ENCODE results near the gene ABCA2.
"Not testable (repeated sequence)": the region's sequence is repeated elsewhere in the genome, so short reads cannot be mapped to it uniquely, and the experiment has no call there.

ABCA2 gene

DNA sequence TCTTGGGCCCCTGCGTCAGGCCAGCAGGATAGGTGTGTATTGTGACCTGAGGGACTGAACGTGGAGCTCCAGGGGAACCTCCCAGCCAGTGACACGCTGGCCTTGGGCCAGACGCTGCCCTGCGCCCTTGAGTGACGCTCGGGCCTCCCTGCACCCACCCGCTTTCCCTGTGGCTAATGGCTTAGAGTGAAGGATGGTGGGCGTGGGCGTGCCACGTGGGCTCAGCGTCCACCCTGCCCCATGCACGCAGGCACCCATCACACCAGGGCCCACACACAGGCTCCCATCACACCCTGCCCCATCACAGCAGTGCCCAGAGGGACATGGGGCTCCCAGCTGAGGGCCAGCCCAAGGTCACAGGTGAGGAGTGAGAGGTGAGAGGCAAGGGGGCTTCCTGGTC is 9.0 kb upstream of the ABCA2 start:
- H3K9ac ChIP-seq (ENCODE audit: low read depth in 1 of 2, low read length in 2 of 2): no peak overlapping the region
- no peaks in the 10 kb centered on the region for H3K9me3 ChIP-seq (ENCODE audit: control insufficient read depth in 2 of 2, low read length in 2 of 2)
- H3K4me3 ChIP-seq (ENCODE audit: low read length in 2 of 2): no peak overlapping the region
- no peaks in the 10 kb centered on the region for H3K27me3 ChIP-seq (ENCODE audit: control insufficient read depth in 2 of 2, insufficient read depth in 2 of 2, low read length in 2 of 2)
- peaks cover 9 to 15% of the 10 kb centered on the region in 2 donors for H3K4me1 ChIP-seq (ENCODE audit: control insufficient read depth in 2 of 2, insufficient read depth in 2 of 2, low read length in 2 of 2)
- H3K27ac ChIP-seq (ENCODE audit: low read depth in 2 of 2, low read length in 2 of 2): no peak overlapping the region
- H3K36me3 ChIP-seq (ENCODE audit: control insufficient read depth in 2 of 2, insufficient read depth in 2 of 2, low read length in 2 of 2): no peaks in the 10 kb centered on the region

DNA sequence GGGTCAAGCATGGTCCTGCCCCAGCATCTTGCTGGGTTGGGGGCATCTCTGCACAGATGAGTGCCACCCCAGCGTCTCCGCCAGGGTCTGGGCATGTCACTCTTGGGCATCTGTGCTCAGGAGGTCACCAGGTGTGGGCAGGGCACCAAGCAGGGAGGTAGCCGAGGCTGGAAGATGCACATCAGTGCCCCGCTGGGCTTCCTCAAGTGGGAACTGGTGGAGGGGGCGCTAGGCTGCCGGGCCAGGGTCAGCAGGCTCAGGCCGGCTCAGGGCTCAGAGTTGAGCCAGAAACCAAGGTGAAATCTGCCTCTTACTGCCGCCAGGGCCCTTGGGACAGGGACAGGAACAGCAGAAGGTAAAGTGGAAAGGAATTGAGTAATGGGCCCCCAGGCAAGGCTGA is 7.9 kb upstream of the ABCA2 start:
- H3K27me3 ChIP-seq (ENCODE audit: control insufficient read depth in 2 of 2, insufficient read depth in 2 of 2, low read length in 2 of 2): no peaks in the 10 kb centered on the region
- no peak overlapping the region for H3K9ac ChIP-seq (ENCODE audit: low read depth in 1 of 2, low read length in 2 of 2)

DNA sequence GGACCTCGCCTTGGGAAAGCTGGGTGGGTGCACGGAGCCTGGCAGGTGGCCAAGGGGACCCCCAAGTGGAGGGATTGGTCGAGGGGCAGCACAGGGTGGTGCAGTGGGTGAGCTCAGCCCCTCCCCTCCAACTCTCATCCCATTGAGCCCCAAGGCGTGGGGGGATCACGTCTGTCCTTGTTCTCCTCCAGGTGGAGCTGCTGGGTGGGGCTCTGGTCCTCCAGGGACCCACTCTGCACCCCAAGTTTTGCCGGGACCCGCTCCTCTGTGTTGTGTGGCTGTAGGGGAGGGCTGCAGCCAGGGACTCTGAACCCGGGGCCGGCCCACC is 7.4 kb upstream of the ABCA2 start:
- Histone ChIP-seq H3K4me1 (ENCODE audit: control insufficient read depth in 2 of 2, insufficient read depth in 2 of 2, low read length in 2 of 2) (peaks cover 18 to 22% of the 10 kb centered on the region in 2 donors), H3K9ac (ENCODE audit: low read depth in 1 of 2, low read length in 2 of 2) (peak overlapping the region; percentile 34 to 61), H3K27me3 (ENCODE audit: control insufficient read depth in 2 of 2, insufficient read depth in 2 of 2, low read length in 2 of 2) (no peaks in the 10 kb centered on the region), H3K27ac (ENCODE audit: low read depth in 2 of 2, low read length in 2 of 2) (no peak overlapping the region), H3K4me3 (ENCODE audit: low read length in 2 of 2) (no peak overlapping the region), H3K9me3 (ENCODE audit: control insufficient read depth in 2 of 2, low read length in 2 of 2) (no peaks in the 10 kb centered on the region), H3K36me3 (ENCODE audit: control insufficient read depth in 2 of 2, insufficient read depth in 2 of 2, low read length in 2 of 2) (no peaks in the 10 kb centered on the region)

More for the DNA sequence above, 7.9 kb upstream of the ABCA2 start:
- Histone ChIP-seq H3K4me1 (ENCODE audit: control insufficient read depth in 2 of 2, insufficient read depth in 2 of 2, low read length in 2 of 2) (peaks cover 14 to 22% of the 10 kb centered on the region in 2 donors), H3K36me3 (ENCODE audit: control insufficient read depth in 2 of 2, insufficient read depth in 2 of 2, low read length in 2 of 2) (no peaks in the 10 kb centered on the region), H3K9me3 (ENCODE audit: control insufficient read depth in 2 of 2, low read length in 2 of 2) (no peaks in the 10 kb centered on the region), H3K27ac (ENCODE audit: low read depth in 2 of 2, low read length in 2 of 2) (no peak overlapping the region), H3K4me3 (ENCODE audit: low read length in 2 of 2) (no peak overlapping the region)

DNA sequence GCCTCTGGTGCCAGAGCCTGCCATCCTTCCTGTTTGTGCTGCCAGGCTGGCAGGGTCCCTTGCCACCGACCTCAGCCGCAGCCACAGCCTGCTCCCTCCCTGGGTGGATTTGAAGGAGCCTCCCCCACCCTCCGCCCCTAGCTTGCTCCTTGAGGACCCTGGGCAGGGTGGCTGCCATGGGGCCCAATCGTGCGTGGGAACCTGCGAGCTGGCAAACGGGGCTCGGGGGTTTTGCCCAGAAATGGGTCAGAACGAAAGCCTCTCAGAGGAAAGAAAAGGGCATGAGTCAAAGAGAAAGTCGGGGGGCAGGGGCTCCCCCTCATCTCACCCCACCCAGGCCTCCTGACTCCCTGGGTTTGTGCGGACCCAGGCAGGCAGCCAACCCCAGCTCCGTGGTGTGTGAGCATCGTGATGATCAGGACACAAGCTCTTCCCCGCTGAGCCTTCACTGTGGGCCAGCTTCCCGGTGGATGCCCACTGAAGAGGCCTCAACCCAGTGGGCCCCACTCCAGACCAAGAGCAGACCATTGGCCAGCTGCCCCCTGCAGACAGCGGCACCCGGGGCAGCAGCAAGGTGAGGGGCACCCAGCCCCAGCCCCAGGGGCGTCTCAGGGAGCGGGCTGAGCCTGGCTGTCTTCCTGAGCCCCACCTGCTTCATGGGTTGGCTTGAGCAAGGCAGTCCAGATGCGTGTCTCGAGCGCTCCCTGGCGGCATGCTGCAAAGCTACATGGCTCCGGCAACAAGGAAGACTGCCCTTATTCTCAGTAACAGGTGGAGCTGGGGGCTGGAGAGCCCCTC is 6.9 kb upstream of the ABCA2 start:
- Histone ChIP-seq H3K9ac (ENCODE audit: low read depth in 1 of 2, low read length in 2 of 2) (peak overlapping the region; percentile 34 to 61), H3K9me3 (ENCODE audit: control insufficient read depth in 2 of 2, low read length in 2 of 2) (no peaks in the 10 kb centered on the region), H3K27ac (ENCODE audit: low read depth in 2 of 2, low read length in 2 of 2) (peak overlapping the region; percentile 59 to 61), H3K4me1 (ENCODE audit: control insufficient read depth in 2 of 2, insufficient read depth in 2 of 2, low read length in 2 of 2) (peaks cover 23 to 28% of the 10 kb centered on the region in 2 donors), H3K27me3 (ENCODE audit: control insufficient read depth in 2 of 2, insufficient read depth in 2 of 2, low read length in 2 of 2) (no peaks in the 10 kb centered on the region), H3K4me3 (ENCODE audit: low read length in 2 of 2) (peak overlapping the region in 1 of 2 donors; percentile 28), H3K36me3 (ENCODE audit: control insufficient read depth in 2 of 2, insufficient read depth in 2 of 2, low read length in 2 of 2) (no peaks in the 10 kb centered on the region)

DNA sequence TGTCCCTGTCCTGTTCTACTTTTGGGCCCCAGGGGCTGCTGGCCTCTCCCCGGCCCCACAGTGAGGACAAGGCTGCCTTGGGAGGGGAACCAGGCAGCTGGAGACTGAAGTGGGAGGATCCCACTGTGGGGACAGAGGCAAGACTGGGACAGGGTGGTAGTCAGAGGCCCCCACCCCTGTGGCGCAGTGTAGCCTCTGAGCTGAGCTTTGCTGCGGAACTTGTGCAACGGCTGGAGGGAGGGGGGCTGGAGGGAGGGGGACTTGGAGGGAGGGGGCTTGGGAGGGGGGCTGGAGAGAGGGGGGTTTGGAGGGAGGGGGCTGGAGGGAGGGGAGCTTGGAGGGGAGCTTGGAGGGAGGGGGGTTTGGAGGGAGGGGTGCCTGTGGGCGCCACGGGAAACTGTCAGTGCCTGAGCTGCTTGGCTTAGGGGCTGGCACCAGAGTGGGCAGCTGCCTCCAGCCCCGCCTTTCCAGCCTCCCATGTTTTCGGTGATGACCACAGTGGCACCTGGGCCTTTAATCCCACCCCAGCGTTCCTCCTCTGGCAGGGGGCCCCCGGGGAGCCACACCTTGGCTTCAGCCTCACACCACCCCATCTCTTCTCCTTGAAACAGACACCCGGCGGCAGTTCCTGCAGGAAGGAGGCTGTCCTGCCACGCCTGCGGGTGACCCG is 6.1 kb upstream of the ABCA2 start:
- Histone ChIP-seq H3K9me3 (ENCODE audit: control insufficient read depth in 2 of 2, low read length in 2 of 2) (no peaks in the 10 kb centered on the region), H3K27ac (ENCODE audit: low read depth in 2 of 2, low read length in 2 of 2) (peak overlapping the region in 1 of 2 donors; percentile 59), H3K27me3 (ENCODE audit: control insufficient read depth in 2 of 2, insufficient read depth in 2 of 2, low read length in 2 of 2) (no peaks in the 10 kb centered on the region), H3K9ac (ENCODE audit: low read depth in 1 of 2, low read length in 2 of 2) (peak overlapping the region in 1 of 2 donors; percentile 61), H3K4me3 (ENCODE audit: low read length in 2 of 2) (peak overlapping the region in 1 of 2 donors; percentile 28), H3K4me1 (ENCODE audit: control insufficient read depth in 2 of 2, insufficient read depth in 2 of 2, low read length in 2 of 2) (peaks cover 29 to 34% of the 10 kb centered on the region in 2 donors), H3K36me3 (ENCODE audit: control insufficient read depth in 2 of 2, insufficient read depth in 2 of 2, low read length in 2 of 2) (no peaks in the 10 kb centered on the region)

DNA sequence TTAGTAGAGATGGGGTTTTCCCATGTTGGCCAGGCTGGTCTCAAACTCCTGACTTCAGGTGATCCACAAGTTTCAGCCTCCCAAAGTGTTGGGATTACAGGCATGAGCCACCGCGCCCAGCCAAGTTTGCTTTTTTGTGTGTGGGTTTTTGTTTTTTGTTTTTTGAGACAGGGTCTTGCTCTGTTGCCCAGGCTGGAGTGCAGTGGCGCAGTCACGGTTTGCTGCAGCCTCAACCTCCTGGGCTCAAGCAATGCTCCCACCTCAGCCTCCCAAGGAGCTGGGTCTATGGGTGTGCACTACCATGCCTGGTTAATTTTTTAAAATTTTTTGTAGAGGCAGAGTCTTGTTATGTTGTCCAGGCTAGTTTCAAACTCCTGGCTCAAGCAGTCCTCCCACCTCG is 5.4 kb upstream of the ABCA2 start:
- not testable (repeated sequence) for H3K27ac ChIP-seq (ENCODE audit: low read depth in 2 of 2, low read length in 2 of 2); H3K9me3 ChIP-seq (ENCODE audit: control insufficient read depth in 2 of 2, low read length in 2 of 2); H3K4me3 ChIP-seq (ENCODE audit: low read length in 2 of 2); H3K36me3 ChIP-seq (ENCODE audit: control insufficient read depth in 2 of 2, insufficient read depth in 2 of 2, low read length in 2 of 2); H3K9ac ChIP-seq (ENCODE audit: low read depth in 1 of 2, low read length in 2 of 2); H3K27me3 ChIP-seq (ENCODE audit: control insufficient read depth in 2 of 2, insufficient read depth in 2 of 2, low read length in 2 of 2)
- H3K4me1 ChIP-seq (ENCODE audit: control insufficient read depth in 2 of 2, insufficient read depth in 2 of 2, low read length in 2 of 2): peaks cover 36 to 39% of the 10 kb centered on the region in 2 donors

DNA sequence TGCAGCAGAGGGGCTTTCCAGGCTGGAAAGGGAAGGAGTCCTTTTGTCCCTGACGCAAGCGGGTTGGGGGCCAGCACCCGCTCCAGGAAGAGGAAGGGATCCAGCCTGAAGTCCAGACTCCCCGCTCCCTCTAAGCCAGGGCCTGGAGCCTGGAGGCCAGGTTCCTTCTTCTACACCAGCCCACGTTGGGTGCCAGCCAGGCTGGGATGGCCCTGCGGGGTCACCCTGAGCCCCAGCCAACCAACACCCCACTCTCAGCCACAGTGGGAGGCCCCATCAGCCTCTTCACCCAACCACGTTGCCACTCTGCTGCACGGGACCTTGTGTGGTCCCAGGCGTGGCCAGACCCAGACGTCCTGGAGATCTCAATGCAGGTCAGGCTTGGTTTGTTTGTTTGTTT is 4.8 kb upstream of the ABCA2 start:
- peaks cover 38 to 41% of the 10 kb centered on the region in 2 donors for H3K4me1 ChIP-seq (ENCODE audit: control insufficient read depth in 2 of 2, insufficient read depth in 2 of 2, low read length in 2 of 2)

DNA sequence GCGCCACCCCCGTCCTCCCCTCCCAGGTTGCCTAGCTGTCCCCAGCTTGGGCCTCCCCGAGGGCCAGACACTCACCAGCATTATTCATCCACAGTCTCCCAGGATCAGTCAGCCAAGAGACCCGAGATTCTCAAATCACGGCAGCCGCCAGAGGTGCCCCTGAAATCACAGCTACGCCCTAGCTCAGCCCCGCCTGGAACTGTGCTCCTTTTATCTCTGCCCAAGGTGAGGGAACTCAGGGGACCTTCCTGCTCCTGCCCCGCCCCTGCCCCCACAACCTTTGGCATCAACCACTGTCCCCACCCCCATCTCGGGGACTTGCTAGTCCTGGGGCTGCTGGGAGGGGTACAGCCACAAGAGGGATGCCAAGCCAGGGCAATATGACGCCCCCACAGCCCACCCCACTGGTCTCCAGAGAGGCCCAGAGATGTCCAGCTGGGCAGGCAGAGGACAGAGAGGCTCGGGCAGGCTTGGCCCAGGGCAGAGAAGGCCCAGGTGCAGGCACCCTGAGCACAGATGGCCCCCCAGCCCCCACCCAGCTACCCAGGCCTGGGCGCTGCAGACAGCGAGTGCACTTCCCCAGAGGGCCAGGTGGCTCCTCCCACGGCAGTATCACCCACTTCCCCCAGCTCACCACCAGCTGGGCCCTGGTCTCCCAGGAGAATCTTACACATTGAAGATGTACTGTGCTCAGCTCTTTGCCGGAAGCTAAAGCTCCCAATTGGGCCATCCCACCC is 4.0 kb upstream of the ABCA2 start, which contains the start of gene FUT7:
FUT7 (minus strand) TSS at position 185 of the 737 bp plus-strand sequence; CDS start at position 88, 97 bp downstream.
- no peaks in the 10 kb centered on the region for H3K36me3 ChIP-seq (ENCODE audit: control insufficient read depth in 2 of 2, insufficient read depth in 2 of 2, low read length in 2 of 2)
- no peak within 1 kb of the TSS for H3K4me3 ChIP-seq (ENCODE audit: low read length in 2 of 2)
- H3K9me3 ChIP-seq (ENCODE audit: control insufficient read depth in 2 of 2, low read length in 2 of 2): no peaks in the 10 kb centered on the region
- peaks cover 44 to 47% of the 10 kb centered on the region in 2 donors for H3K4me1 ChIP-seq (ENCODE audit: control insufficient read depth in 2 of 2, insufficient read depth in 2 of 2, low read length in 2 of 2)
- H3K27ac ChIP-seq (ENCODE audit: low read depth in 2 of 2, low read length in 2 of 2): peak within 1 kb of the TSS in 1 of 2 donors; percentile 38
- no peaks in the 10 kb centered on the region for H3K27me3 ChIP-seq (ENCODE audit: control insufficient read depth in 2 of 2, insufficient read depth in 2 of 2, low read length in 2 of 2)
- no peak within 1 kb of the TSS for H3K9ac ChIP-seq (ENCODE audit: low read depth in 1 of 2, low read length in 2 of 2)

More for the DNA sequence above, 4.8 kb upstream of the ABCA2 start:
- no peaks in the 10 kb centered on the region for H3K36me3 ChIP-seq (ENCODE audit: control insufficient read depth in 2 of 2, insufficient read depth in 2 of 2, low read length in 2 of 2)
- H3K4me3 ChIP-seq (ENCODE audit: low read length in 2 of 2): no peak overlapping the region
- H3K27me3 ChIP-seq (ENCODE audit: control insufficient read depth in 2 of 2, insufficient read depth in 2 of 2, low read length in 2 of 2): no peaks in the 10 kb centered on the region
- H3K9ac ChIP-seq (ENCODE audit: low read depth in 1 of 2, low read length in 2 of 2): no peak overlapping the region
- peak overlapping the region in 1 of 2 donors; percentile 38 for H3K27ac ChIP-seq (ENCODE audit: low read depth in 2 of 2, low read length in 2 of 2)
- no peaks in the 10 kb centered on the region for H3K9me3 ChIP-seq (ENCODE audit: control insufficient read depth in 2 of 2, low read length in 2 of 2)

DNA sequence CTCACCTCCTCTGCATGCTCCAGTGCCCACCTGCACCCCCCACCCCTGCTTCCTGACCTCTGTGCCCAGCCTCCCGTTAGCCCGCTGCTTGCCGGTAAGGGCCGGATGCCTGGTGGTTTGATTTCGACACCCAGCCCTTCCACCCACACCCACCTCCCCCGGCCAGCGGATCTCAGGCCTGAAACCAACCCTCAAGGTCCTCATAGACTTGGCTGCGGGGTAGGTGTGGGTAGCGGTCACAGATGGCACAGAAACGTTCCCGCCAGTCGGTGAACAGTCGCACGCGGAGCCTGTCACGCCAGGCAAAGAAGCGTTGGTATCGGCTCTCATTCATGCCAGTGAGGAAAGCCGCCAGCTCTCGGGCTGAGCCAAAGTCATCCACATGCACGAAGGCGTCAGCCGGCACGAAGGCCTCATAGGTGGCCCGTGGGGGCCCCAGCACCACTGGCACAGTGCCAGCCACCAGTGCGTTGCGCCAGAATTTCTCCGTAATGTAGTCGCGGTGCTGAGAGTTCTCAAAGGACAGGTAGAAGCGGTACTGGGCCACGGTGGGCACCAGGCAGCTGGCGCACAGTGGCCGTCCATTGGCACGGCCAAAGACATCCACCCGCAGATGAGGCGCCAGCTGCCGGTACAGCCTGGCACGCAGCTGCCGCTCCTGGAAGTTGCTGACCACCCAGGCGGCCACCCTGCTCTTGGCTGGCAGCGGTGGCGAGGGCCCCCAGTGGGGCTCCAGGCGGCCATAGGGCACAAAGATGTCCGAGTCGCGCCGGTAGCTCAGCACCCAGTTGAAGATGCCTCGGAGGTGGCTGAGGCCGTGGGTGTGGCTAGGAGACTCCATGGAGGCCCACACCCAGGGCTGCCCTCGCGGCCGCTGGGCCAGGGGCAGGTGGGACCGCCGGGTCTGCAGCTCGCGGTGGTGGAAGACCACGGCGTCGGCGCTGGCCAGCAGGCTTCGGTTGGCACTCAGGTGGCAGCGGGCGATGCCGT is 2.8 kb upstream of the ABCA2 start:
- H3K36me3 ChIP-seq (ENCODE audit: control insufficient read depth in 2 of 2, insufficient read depth in 2 of 2, low read length in 2 of 2): no peaks in the 10 kb centered on the region
- H3K4me1 ChIP-seq (ENCODE audit: control insufficient read depth in 2 of 2, insufficient read depth in 2 of 2, low read length in 2 of 2): peaks cover 50 to 56% of the 10 kb centered on the region in 2 donors
- no peak overlapping the region for H3K27ac ChIP-seq (ENCODE audit: low read depth in 2 of 2, low read length in 2 of 2)
- H3K9me3 ChIP-seq (ENCODE audit: control insufficient read depth in 2 of 2, low read length in 2 of 2): no peaks in the 10 kb centered on the region
- no peaks in the 10 kb centered on the region for H3K27me3 ChIP-seq (ENCODE audit: control insufficient read depth in 2 of 2, insufficient read depth in 2 of 2, low read length in 2 of 2)
- no peak overlapping the region for H3K9ac ChIP-seq (ENCODE audit: low read depth in 1 of 2, low read length in 2 of 2)
- peak overlapping the region in 1 of 2 donors; percentile 31 for H3K4me3 ChIP-seq (ENCODE audit: low read length in 2 of 2)

Data from mucosa of rectum (tissue), 2 donors.